Testis (tissue), 3 donors: ENCODE results near the gene CD7. TPM values are rescaled to one million over a fixed set of nuclear protein-coding genes. Genes with fewer than 3 reads are reported as not detected.

Experiments used
- DNase-seq: peaks from one replicate; pipeline ENCODE4 v3.0.0-alpha.2; 2019
- H3K27ac ChIP-seq, 2 donors: fragments of 200-600 bp; sonication (generic); one replicate each; pipeline ENCODE4 v1.5.1; 2019
- H3K27me3 ChIP-seq: fragments of 200-600 bp; sonication (generic); one replicate; pipeline ENCODE4 v1.5.1; 2019
- H3K36me3 ChIP-seq: fragments of 200-600 bp; sonication (generic); one replicate; pipeline ENCODE4 v1.5.1; 2017; ENCODE audit warnings: low read depth; ENCODE audit errors: missing control alignments
- H3K4me1 ChIP-seq: fragments of 200-600 bp; sonication (generic); one replicate; pipeline ENCODE4 v1.5.1; 2019
- H3K4me3 ChIP-seq, 2 donors: fragments of 200-600 bp; sonication (generic); one replicate each; pipeline ENCODE4 v1.5.1; 2017 to 2019
- H3K9me3 ChIP-seq: fragments of 200-600 bp; sonication (generic); one replicate; pipeline ENCODE4 v1.5.1; 2017
- CTCF ChIP-seq, 3 experiments: fragments of 450-650 bp in 2 of 3; fragments of 200-600 bp in 1 of 3; sonication (generic) in 1 of 3; IDR thresholded peaks; one replicate each; pipeline ENCODE4 v1.5.1; 2016 to 2019; ENCODE audit warnings: antibody characterized with exemption in 3 of 3, mild to moderate bottlenecking in 2 of 3, moderate library complexity in 1 of 3
- POLR2A ChIP-seq: fragments of 450-650 bp; IDR thresholded peaks from one replicate; pipeline ENCODE4 v1.6.1; 2017; ENCODE audit warnings: antibody characterized with exemption, mild to moderate bottlenecking, moderate library complexity
- WGBS, 2 donors: methylation state at CpG; one replicate each; pipeline ENCODE4 v1.1.5; 2018; 5-methylcytosine and 5-hydroxymethylcytosine counted together
- intact Hi-C: fragments of 100-400 bp; cut with DNase I; formaldehyde crosslinking; loops from one replicate; pipeline ENCODE4 v1.15.1; 2023; ENCODE audit warnings: low total_unique reads
- polyA plus RNA-seq: library from polyadenylated mRNA; stranded (reverse); fragments of 350-450 nt; fragmentation: Illumina TruSeq; extraction: RNeasy Lipid Tissue Mini Kit (QIAGEN cat#74804); gene quantifications from one replicate; pipeline ENCODE4 v1.2.3, GENCODE V29; 2014; ENCODE audit warnings: low read depth, low replicate concordance; ENCODE audit not compliant: insufficient read depth
- total RNA-seq, 2 donors: library from RNA; depleted of rRNA; stranded (reverse); fragments of >200 nt; gene quantifications; one replicate each; pipeline ENCODE4 v1.2.3, GENCODE V29; 2016

The CD7 gene
- total and polyA plus RNA-seq, 3 donors from 2014 or later, result 0.55 to 3.0 (median 2.3) TPM

DNA sequence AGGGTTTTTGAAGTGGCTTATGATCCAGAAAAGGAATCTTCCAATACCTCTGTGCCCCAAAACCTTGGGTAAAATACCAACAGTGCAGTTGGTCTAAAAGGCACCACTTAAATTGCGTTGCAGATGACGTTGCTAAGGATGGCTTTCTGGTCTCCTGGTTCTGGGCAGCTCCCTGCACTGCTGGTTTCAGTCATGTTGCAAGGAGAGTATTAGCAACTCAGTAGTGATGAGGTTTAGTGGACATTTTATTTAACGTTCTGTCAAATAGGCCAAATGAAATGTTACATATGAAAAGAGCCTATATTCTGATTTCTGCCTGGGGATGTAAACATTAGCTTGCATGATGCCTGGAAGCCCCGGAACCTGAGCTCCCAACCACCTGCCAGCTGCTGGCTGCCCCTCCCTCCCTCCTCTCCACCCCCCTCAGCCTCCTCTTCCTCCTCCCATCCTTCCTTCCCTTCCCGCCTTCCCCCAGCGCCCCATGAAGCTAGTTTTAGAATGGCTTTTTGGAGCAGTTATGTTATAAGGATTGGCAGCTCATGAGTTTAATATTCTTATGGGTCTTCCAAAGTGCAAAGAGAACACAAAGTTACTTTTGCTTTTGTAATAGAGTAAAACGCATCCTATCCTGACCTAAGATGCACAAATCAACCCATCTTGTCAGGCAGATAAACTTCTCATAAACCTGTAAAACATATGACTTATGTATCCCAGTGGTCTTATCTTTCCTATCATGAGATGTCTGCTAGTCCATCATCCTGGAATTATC lies 20.7 kb downstream of the CD7 start:
- H3K27ac ChIP-seq, result peak overlapping the region; percentile 59 to 89
- no peaks in the 10 kb centered on the region for H3K36me3 ChIP-seq
- no peak for DNase-seq
- no peak for TF ChIP-seq CTCF (IDR thresholded peaks at IDR 0.05)
- no peak for TF ChIP-seq POLR2A
- intact Hi-C loops, result loop anchor here (10.0 kb wide), 1 partner anchor 52 kb away; no protein-coding TSS in a partner anchor
- WGBS, 2 donors, result 51 to 58% methylated on average over 7 of the region's 7 CpGs
- no peak overlapping the region for H3K4me3 ChIP-seq
- H3K4me1 ChIP-seq, result peaks cover 33% of the 10 kb centered on the region
- H3K9me3 ChIP-seq, result no peaks in the 10 kb centered on the region
- H3K27me3 ChIP-seq, result no peaks in the 10 kb centered on the region

GRCh38 chr17:82295472-82295814 lies 22.0 kb downstream of the CD7 start:
- no peak for TF ChIP-seq CTCF (IDR thresholded peaks at IDR 0.05)
- TF ChIP-seq POLR2A, result no peak
- intact Hi-C loops, result loop anchor here (10.0 kb wide), 1 partner anchor 51 kb away; no protein-coding TSS in a partner anchor
- DNase-seq, result no peak
- Histone ChIP-seq H3K36me3 (no peaks in the 10 kb centered on the region), H3K4me3 (no peak overlapping the region), H3K9me3 (no peaks in the 10 kb centered on the region), H3K27ac (no peak overlapping the region), H3K27me3 (no peaks in the 10 kb centered on the region), H3K4me1 (peaks cover 33% of the 10 kb centered on the region)
- WGBS, 2 donors, result 67 to 81% methylated on average over 4 of the region's 4 CpGs

DNA sequence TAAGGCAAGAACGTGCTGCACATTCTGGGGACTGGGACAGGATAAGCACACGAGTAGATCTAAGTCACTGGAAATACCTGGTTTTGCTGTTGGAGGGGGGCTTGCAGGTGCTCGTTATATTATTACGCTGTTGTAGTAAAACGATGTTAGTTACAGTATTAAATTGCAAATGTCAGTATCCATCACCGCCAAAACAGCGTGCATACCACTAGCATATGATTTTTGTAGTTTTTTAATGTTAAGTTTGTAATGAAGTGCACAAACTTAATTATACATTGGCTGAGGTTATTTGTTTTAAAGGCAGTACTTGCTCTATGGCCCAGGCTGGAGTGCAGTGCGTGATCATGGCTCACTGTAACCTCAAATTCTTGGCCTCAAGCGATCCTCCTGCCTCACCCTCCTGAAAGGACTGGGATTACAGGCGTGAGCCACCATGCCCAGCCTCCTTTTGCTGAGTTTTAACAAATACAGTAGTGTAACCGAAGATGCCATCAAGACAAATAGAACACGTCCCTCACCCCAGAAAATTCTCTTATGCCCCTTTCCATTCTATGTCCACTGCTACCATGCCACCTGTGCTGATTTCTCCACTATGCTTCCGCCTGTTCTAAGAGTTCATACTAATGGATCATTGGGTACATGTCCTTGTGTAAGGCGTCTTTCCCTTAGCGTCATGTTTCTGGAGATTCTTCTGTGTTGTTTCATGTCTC lies 23.2 kb downstream of the CD7 start:
- TF ChIP-seq CTCF (IDR thresholded peaks at IDR 0.05) (no peak), POLR2A (no peak)
- 72 to 74% methylated on average over 15 of the region's 15 CpGs for WGBS, 2 donors
- no peaks in the 10 kb centered on the region for H3K9me3 ChIP-seq
- peaks cover 33% of the 10 kb centered on the region for H3K4me1 ChIP-seq
- no peaks in the 10 kb centered on the region for H3K27me3 ChIP-seq
- H3K27ac ChIP-seq, result peak overlapping the region; percentile 3 to 80
- H3K36me3 ChIP-seq, result no peaks in the 10 kb centered on the region
- intact Hi-C loops, result loop anchor here (10.0 kb wide), 1 partner anchor 49 kb away; no protein-coding TSS in a partner anchor
- H3K4me3 ChIP-seq, result no peak overlapping the region
- DNase-seq, result no peak

GRCh38 chr17:82292251-82293154 lies 24.9 kb downstream of the CD7 start:
- no peaks in the 10 kb centered on the region for H3K9me3 ChIP-seq
- no peaks in the 10 kb centered on the region for H3K36me3 ChIP-seq
- no peaks in the 10 kb centered on the region for H3K27me3 ChIP-seq
- TF ChIP-seq CTCF (IDR thresholded peaks at IDR 0.05), result no peak
- TF ChIP-seq POLR2A, result peak; percentile 91
- peak overlapping the region; percentile 97 to 99 for H3K27ac ChIP-seq
- WGBS, 2 donors, result 4 to 8% methylated on average over 16 to 52 of the region's 86 CpGs
- intact Hi-C loops, result loop anchor here (10.0 kb wide), 1 partner anchor 48 kb away; no protein-coding TSS in a partner anchor
- peak; percentile 98 for DNase-seq
- H3K4me3 ChIP-seq, result peak overlapping the region; percentile 83 to 84
- H3K4me1 ChIP-seq, result peaks cover 21% of the 10 kb centered on the region
